Femur (tissue), 1 donor: ENCODE measurements around the gene FAM47C.
"Not testable (repeated sequence)": the region's sequence is repeated elsewhere in the genome, so short reads cannot be mapped to it uniquely, and the experiment has no call there.

ENCODE experiments used
- DNase-seq: peaks from one replicate; pipeline ENCODE4 v3.0.0-alpha.2; 2017

Gene FAM47C

GRCh38 chrX:37008182-37008581 is at the start of gene FAM47C:
Gene FAM47C (plus strand): TSS chrX:37008366. CDS start chrX:37008411, 45 bp downstream.
- DNase-seq: not testable (repeated sequence)

GRCh38 chrX:36961590-36961989 is 46.6 kb upstream of the FAM47C start:
- no peak for DNase-seq

- DNase-seq: no peak
Measured at GRCh38 chrX:36963069-36963808, 44.9 kb upstream of the FAM47C start.

- DNase-seq: no peak
Measured at GRCh38 chrX:36963852-36964251, 44.3 kb upstream of the FAM47C start.

GRCh38 chrX:36973575-36973974 is 34.6 kb upstream of the FAM47C start:
- no peak for DNase-seq

- DNase-seq: no peak
Measured at GRCh38 chrX:36974911-36975310, 33.3 kb upstream of the FAM47C start.

GRCh38 chrX:36978886-36979285 is 29.3 kb upstream of the FAM47C start:
- DNase-seq: no peak

- DNase-seq: no peak
Measured at GRCh38 chrX:36983831-36984230, 24.3 kb upstream of the FAM47C start.

- DNase-seq: not testable (repeated sequence)
Measured at GRCh38 chrX:36985416-36986209, 22.6 kb upstream of the FAM47C start.

GRCh38 chrX:36986231-36986630 is 21.9 kb upstream of the FAM47C start:
- DNase-seq: no peak

- DNase-seq: not testable (repeated sequence)
Measured at GRCh38 chrX:36987212-36987611, 21.0 kb upstream of the FAM47C start.

GRCh38 chrX:37000140-37000539 is 8.0 kb upstream of the FAM47C start:
- DNase-seq: no peak

- no peak for DNase-seq
Measured at GRCh38 chrX:37010496-37010895, 2.3 kb downstream of the FAM47C start.

GRCh38 chrX:37034260-37034659 is 26.1 kb downstream of the FAM47C start:
- DNase-seq: not testable (repeated sequence)

- not testable (repeated sequence) for DNase-seq
Measured at GRCh38 chrX:37036674-37037220, 28.6 kb downstream of the FAM47C start.

- DNase-seq: not testable (repeated sequence)
Measured at GRCh38 chrX:37038814-37039213, 30.6 kb downstream of the FAM47C start.

- DNase-seq: not testable (repeated sequence)
Measured at GRCh38 chrX:37042956-37043885, 35.1 kb downstream of the FAM47C start.

GRCh38 chrX:37047776-37048175 is 39.6 kb downstream of the FAM47C start:
- no peak for DNase-seq

- DNase-seq: not testable (repeated sequence)
Measured at GRCh38 chrX:37057572-37057971, 49.4 kb downstream of the FAM47C start.

GRCh38 chrX:37060999-37061398 is 52.8 kb downstream of the FAM47C start:
- no peak for DNase-seq
